Activated naive CD4-positive, alpha-beta T cell (primary cell): Measurements from ENCODE around the gene SLC2A4RG.

Source experiments
- DNase-seq, 4 experiments: peaks; one replicate each; lab custom pipeline; 2025; lab: John Stamatoyannopoulos, UW

SLC2A4RG gene

GRCh38 chr20:63752411-63753101 is 13.0 kb downstream of the SLC2A4RG start:
- DNase-seq = no peak

GRCh38 chr20:63753381-63753780 is 13.8 kb downstream of the SLC2A4RG start:
- no peak for DNase-seq

- DNase-seq = no peak
Measured at GRCh38 chr20:63754008-63754407, 14.4 kb downstream of the SLC2A4RG start.

GRCh38 chr20:63755933-63756647 is 16.5 kb downstream of the SLC2A4RG start:
- no peak for DNase-seq

- DNase-seq = no peak
Measured at GRCh38 chr20:63756648-63756991, 17.0 kb downstream of the SLC2A4RG start.

GRCh38 chr20:63758152-63758551 is 18.6 kb downstream of the SLC2A4RG start:
- no peak for DNase-seq

GRCh38 chr20:63759377-63759901 is 19.9 kb downstream of the SLC2A4RG start:
- DNase-seq = no peak

- DNase-seq = no peak
Measured at GRCh38 chr20:63765082-63765873, 25.7 kb downstream of the SLC2A4RG start.

- DNase-seq = no peak
Measured at GRCh38 chr20:63765902-63766301, 26.3 kb downstream of the SLC2A4RG start.

- no peak for DNase-seq
Measured at GRCh38 chr20:63766695-63767426, 27.3 kb downstream of the SLC2A4RG start.

- no peak for DNase-seq
Measured at GRCh38 chr20:63767456-63767855, 27.9 kb downstream of the SLC2A4RG start.

- no peak for DNase-seq
Measured at GRCh38 chr20:63767886-63768285, 28.3 kb downstream of the SLC2A4RG start.

GRCh38 chr20:63768591-63769515 is 29.3 kb downstream of the SLC2A4RG start:
- no peak for DNase-seq

GRCh38 chr20:63769891-63770474 is 30.4 kb downstream of the SLC2A4RG start:
- DNase-seq = no peak

- no peak for DNase-seq
Measured at GRCh38 chr20:63771046-63771707, 31.6 kb downstream of the SLC2A4RG start.

GRCh38 chr20:63772781-63773518 is 33.4 kb downstream of the SLC2A4RG start:
- DNase-seq = no peak

GRCh38 chr20:63773571-63774241 is 34.1 kb downstream of the SLC2A4RG start:
- DNase-seq = no peak

- no peak for DNase-seq
Measured at GRCh38 chr20:63774306-63774705, 34.7 kb downstream of the SLC2A4RG start.
